ENCODE measurements around the gene UFL1.
"Not testable (repeated sequence)": the region's sequence is repeated elsewhere in the genome, so short reads cannot be mapped to it uniquely, and the experiment has no call there.

GRCh38 chr6:96472291-96472690 is 49.3 kb upstream of the UFL1 start:
- TF ChIP-seq, protein P1, sequence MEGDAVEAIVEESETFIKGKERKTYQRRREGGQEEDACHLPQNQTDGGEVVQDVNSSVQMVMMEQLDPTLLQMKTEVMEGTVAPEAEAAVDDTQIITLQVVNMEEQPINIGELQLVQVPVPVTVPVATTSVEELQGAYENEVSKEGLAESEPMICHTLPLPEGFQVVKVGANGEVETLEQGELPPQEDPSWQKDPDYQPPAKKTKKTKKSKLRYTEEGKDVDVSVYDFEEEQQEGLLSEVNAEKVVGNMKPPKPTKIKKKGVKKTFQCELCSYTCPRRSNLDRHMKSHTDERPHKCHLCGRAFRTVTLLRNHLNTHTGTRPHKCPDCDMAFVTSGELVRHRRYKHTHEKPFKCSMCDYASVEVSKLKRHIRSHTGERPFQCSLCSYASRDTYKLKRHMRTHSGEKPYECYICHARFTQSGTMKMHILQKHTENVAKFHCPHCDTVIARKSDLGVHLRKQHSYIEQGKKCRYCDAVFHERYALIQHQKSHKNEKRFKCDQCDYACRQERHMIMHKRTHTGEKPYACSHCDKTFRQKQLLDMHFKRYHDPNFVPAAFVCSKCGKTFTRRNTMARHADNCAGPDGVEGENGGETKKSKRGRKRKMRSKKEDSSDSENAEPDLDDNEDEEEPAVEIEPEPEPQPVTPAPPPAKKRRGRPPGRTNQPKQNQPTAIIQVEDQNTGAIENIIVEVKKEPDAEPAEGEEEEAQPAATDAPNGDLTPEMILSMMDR (IDR thresholded peaks at IDR 0.05): not testable (repeated sequence)
- not testable (repeated sequence) for TF ChIP-seq POLR2A (IDR thresholded peaks at IDR 0.05)

Data from prostate gland (tissue), 2 donors.